HEK293 (cell line): ENCODE measurements around the gene METTL25.

ENCODE experiments used
- CTCF ChIA-PET: fragments of 350-600 bp; formaldehyde crosslinking; extraction: SDS; loops from one replicate; lab custom pipeline; 2021; ENCODE audit warnings: antibody characterized with exemption; lab: Yijun Ruan, JAX
- POLR2A ChIA-PET: fragments of 300-600 bp; formaldehyde crosslinking; extraction: SDS; loops from one replicate; lab custom pipeline; 2020; ENCODE audit warnings: antibody characterized with exemption, inconsistent platforms; lab: Yijun Ruan, JAX
- H3K27ac ChIP-seq: fragments of 200-500 bp; sonication (Bioruptor generic); 2 replicates; pipeline ENCODE4 v1.5.1; 2014; ENCODE audit warnings: low read depth, low read length, control low read depth, inconsistent platforms; ENCODE audit errors: extremely low read depth
- H3K36me3 ChIP-seq, 2 experiments: fragments of 200-500 bp in 1 of 2; sonication (Bioruptor generic) in 1 of 2; 1 replicate in 1 of 2; 2 replicates in 1 of 2; pipeline ENCODE4 v1.5.1; 2014 to 2017; ENCODE audit warnings: inconsistent platforms in 2 of 2, low read length in 2 of 2; ENCODE audit not compliant: control insufficient read depth in 2 of 2, insufficient read depth in 1 of 2
- H3K4me1 ChIP-seq: fragments of 200-500 bp; sonication (Bioruptor generic); 2 replicates; pipeline ENCODE4 v1.5.1; 2014; ENCODE audit warnings: mild to moderate bottlenecking, low read length, inconsistent platforms; ENCODE audit not compliant: control insufficient read depth, insufficient read depth
- H3K4me3 ChIP-seq: 2 replicates; pipeline ENCODE4 v1.5.1; 2011; ENCODE audit warnings: low read depth, mild to moderate bottlenecking, control low read depth, low read length, moderate library complexity
- H3K9me3 ChIP-seq: fragments of 200-500 bp; sonication (Bioruptor generic); 2 replicates; pipeline ENCODE4 v1.5.1; 2014; ENCODE audit warnings: low read depth, low read length, inconsistent platforms; ENCODE audit not compliant: control insufficient read depth, insufficient read depth
- BCL6B ChIP-seq: fragments of 450-650 bp; formaldehyde crosslinking; IDR thresholded peaks from 2 replicates; pipeline ENCODE4 v1.5.1; 2017; ENCODE audit warnings: missing biosample characterization, missing genetic modification characterization
- MYNN ChIP-seq: fragments of 450-650 bp; formaldehyde crosslinking; IDR thresholded peaks from 2 replicates; pipeline ENCODE4 v1.5.1; 2016; ENCODE audit warnings: missing biosample characterization, missing genetic modification characterization, borderline replicate concordance
- SCRT1 ChIP-seq: fragments of 450-650 bp; formaldehyde crosslinking; IDR thresholded peaks from 2 replicates; pipeline ENCODE4 v1.5.1; 2016; ENCODE audit warnings: missing biosample characterization, missing genetic modification characterization, borderline replicate concordance
- ZBTB26 ChIP-seq: fragments of 450-650 bp; formaldehyde crosslinking; optimal IDR thresholded peaks from 2 replicates; pipeline ENCODE3; 2016; ENCODE audit warnings: missing biosample characterization, mild to moderate bottlenecking, missing genetic modification characterization
- ZNF157 ChIP-seq: fragments of 450-650 bp; formaldehyde crosslinking; IDR thresholded peaks from 2 replicates; pipeline ENCODE4 v1.5.1; 2016; ENCODE audit warnings: missing biosample characterization, missing genetic modification characterization
- ZNF184 ChIP-seq: fragments of 450-650 bp; IDR thresholded peaks from 2 replicates; pipeline ENCODE4 v1.5.1; 2018; ENCODE audit warnings: missing biosample characterization, mild to moderate bottlenecking, missing genetic modification characterization
- ZNF221 ChIP-seq: fragments of 450-650 bp; formaldehyde crosslinking; IDR thresholded peaks from 2 replicates; pipeline ENCODE4 v1.5.1; 2017; ENCODE audit warnings: missing biosample characterization, missing genetic modification characterization, borderline replicate concordance
- ZNF302 ChIP-seq: fragments of 450-650 bp; formaldehyde crosslinking; IDR thresholded peaks from 2 replicates; pipeline ENCODE4 v1.5.1; 2016; ENCODE audit warnings: missing biosample characterization, missing genetic modification characterization, low read depth
- ZNF354C ChIP-seq: fragments of 450-650 bp; formaldehyde crosslinking; IDR thresholded peaks from 2 replicates; pipeline ENCODE4 v1.5.1; 2016; ENCODE audit warnings: missing biosample characterization, missing genetic modification characterization, low read depth, borderline replicate concordance
- ZNF362 ChIP-seq: fragments of 450-650 bp; formaldehyde crosslinking; IDR thresholded peaks from 2 replicates; pipeline ENCODE4 v1.5.1; 2016; ENCODE audit warnings: missing biosample characterization, missing genetic modification characterization
- ZNF366 ChIP-seq: fragments of 450-650 bp; formaldehyde crosslinking; conservative IDR thresholded peaks from 2 replicates; pipeline ENCODE4 v1.5.1; 2016; ENCODE audit warnings: missing biosample characterization, missing genetic modification characterization
- ZNF391 ChIP-seq: fragments of 450-650 bp; formaldehyde crosslinking; IDR thresholded peaks from 2 replicates; pipeline ENCODE4 v1.5.1; 2016; ENCODE audit warnings: low read depth, missing biosample characterization, missing genetic modification characterization, borderline replicate concordance
- ZNF423 ChIP-seq: fragments of 450-650 bp; formaldehyde crosslinking; IDR thresholded peaks from 2 replicates; pipeline ENCODE4 v1.5.1; 2016; ENCODE audit warnings: missing biosample characterization, missing genetic modification characterization
- ZNF513 ChIP-seq: fragments of 450-650 bp; IDR thresholded peaks from 2 replicates; pipeline ENCODE4 v1.5.1; 2018; ENCODE audit warnings: missing biosample characterization, missing genetic modification characterization
- ZNF518A ChIP-seq: fragments of 450-650 bp; formaldehyde crosslinking; conservative IDR thresholded peaks from 2 replicates; pipeline ENCODE4 v1.5.1; 2016; ENCODE audit warnings: low read depth, missing biosample characterization, missing genetic modification characterization
- ZNF529 ChIP-seq: fragments of 450-650 bp; formaldehyde crosslinking; IDR thresholded peaks from 2 replicates; pipeline ENCODE4 v1.5.1; 2017; ENCODE audit warnings: missing genetic modification characterization, missing biosample characterization; ENCODE audit not compliant: insufficient replicate concordance
- ZNF626 ChIP-seq: fragments of 450-650 bp; sonication (Bioruptor Pico); formaldehyde crosslinking; IDR thresholded peaks from 2 replicates; pipeline ENCODE4 v1.5.1; 2018; ENCODE audit warnings: missing biosample characterization, missing genetic modification characterization, inconsistent platforms
- ZNF629 ChIP-seq: fragments of 450-650 bp; formaldehyde crosslinking; IDR thresholded peaks from 2 replicates; pipeline ENCODE4 v1.5.1; 2017; ENCODE audit warnings: missing biosample characterization, missing genetic modification characterization
- ZNF677 ChIP-seq: fragments of 450-650 bp; IDR thresholded peaks from 2 replicates; pipeline ENCODE4 v1.5.0; 2018; ENCODE audit warnings: missing biosample characterization, mild to moderate bottlenecking, missing genetic modification characterization, moderate library complexity
- ZNF830 ChIP-seq: fragments of 450-650 bp; IDR thresholded peaks from 2 replicates; pipeline ENCODE4 v1.5.0; 2018; ENCODE audit warnings: missing biosample characterization, missing genetic modification characterization, low read depth, mild to moderate bottlenecking, moderate library complexity
- TF ChIP-seq, protein P1 (sequence below): fragments of 450-650 bp; formaldehyde crosslinking; IDR thresholded peaks from 2 replicates; pipeline ENCODE4 v1.5.1; 2016; ENCODE audit warnings: missing biosample characterization, missing genetic modification characterization
- TF ChIP-seq, protein P2 (sequence below): fragments of 450-650 bp; formaldehyde crosslinking; IDR thresholded peaks from 2 replicates; pipeline ENCODE4 v1.5.1; 2016; ENCODE audit warnings: missing biosample characterization, missing genetic modification characterization

Gene METTL25

DNA sequence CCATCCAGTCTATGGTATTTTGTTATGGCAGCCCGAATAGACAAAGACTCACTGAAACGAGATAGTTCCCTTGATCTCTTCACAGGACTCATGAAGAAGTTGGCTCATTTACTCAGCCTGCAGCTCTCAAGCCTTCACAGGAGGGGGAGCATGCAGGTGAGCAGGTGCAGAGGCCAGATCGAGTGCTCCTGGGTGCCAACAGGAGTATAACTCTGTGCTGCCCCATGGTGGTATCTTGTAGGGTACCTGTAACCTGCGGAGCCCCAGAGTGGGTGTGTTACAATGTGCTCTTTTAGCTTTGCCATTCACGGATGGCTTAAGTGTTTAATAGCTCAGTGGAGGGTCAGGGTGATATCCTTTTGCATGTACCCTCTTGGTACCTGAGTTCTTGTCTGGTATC lies 159.5 kb downstream of the METTL25 start (continued):
- TF ChIP-seq ZBTB26 (tag by site-specific recombination), result no peak
- TF ChIP-seq, protein P1, sequence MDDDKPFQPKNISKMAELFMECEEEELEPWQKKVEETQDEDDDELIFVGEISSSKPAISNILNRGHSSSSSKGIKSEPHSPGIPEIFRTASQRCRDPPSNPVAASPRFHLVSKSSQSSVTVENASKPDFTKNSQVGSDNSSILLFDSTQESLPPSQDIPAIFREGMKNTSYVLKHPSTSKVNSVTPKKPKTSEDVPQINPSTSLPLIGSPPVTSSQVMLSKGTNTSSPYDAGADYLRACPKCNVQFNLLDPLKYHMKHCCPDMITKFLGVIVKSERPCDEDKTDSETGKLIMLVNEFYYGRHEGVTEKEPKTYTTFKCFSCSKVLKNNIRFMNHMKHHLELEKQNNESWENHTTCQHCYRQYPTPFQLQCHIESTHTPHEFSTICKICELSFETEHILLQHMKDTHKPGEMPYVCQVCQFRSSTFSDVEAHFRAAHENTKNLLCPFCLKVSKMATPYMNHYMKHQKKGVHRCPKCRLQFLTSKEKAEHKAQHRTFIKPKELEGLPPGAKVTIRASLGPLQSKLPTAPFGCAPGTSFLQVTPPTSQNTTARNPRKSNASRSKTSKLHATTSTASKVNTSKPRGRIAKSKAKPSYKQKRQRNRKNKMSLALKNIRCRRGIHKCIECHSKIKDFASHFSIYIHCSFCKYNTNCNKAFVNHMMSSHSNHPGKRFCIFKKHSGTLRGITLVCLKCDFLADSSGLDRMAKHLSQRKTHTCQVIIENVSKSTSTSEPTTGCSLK (tag by site-specific recombination), result no peak
- TF ChIP-seq, all 188 proteins: peak for 0

- H3K27ac ChIP-seq, result no peak overlapping the region
- CTCF ChIA-PET, result interaction anchor here (0.6 to 0.9 kb wide), 3 partner anchors 19 to 816 kb away, joined by 3 read pairs; partner anchors contain the start of gene TMTC2
- no peaks in the 10 kb centered on the region for H3K4me1 ChIP-seq
- TF ChIP-seq ZNF157 (tag by site-specific recombination), result no peak
- no peak for TF ChIP-seq ZNF302
- TF ChIP-seq, protein P2, sequence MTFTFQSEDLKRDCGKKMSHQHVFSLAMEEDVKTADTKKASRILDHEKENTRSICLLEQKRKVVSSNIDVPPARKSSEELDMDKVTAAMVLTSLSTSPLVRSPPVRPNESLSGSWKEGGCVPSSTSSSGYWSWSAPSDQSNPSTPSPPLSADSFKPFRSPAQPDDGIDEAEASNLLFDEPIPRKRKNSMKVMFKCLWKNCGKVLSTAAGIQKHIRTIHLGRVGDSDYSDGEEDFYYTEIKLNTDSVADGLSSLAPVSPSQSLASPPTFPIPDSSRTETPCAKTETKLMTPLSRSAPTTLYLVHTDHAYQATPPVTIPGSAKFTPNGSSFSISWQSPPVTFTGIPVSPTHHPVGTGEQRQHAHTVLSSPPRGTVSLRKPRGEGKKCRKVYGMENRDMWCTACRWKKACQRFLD (tag by site-specific recombination), result no peak
- no peak for TF ChIP-seq ZNF677 (tag by site-specific recombination)
- TF ChIP-seq ZNF830 (tag by site-specific recombination), result no peak
- TF ChIP-seq BCL6B (tag by site-specific recombination), result no peak
- TF ChIP-seq SCRT1 (tag by site-specific recombination), result no peak
- no peak for TF ChIP-seq ZNF629 (tag by site-specific recombination)
- TF ChIP-seq MYNN, result no peak
- TF ChIP-seq ZNF366 (tag by site-specific recombination), result no peak
- TF ChIP-seq ZNF221 (tag by site-specific recombination), result no peak
- TF ChIP-seq ZNF184 (tag by site-specific recombination), result no peak
- no peak for TF ChIP-seq ZNF626 (tag by site-specific recombination)
- TF ChIP-seq ZNF354C (tag by site-specific recombination), result no peak
- TF ChIP-seq ZNF529 (tag by site-specific recombination), result no peak
- no peak for TF ChIP-seq ZNF362
- TF ChIP-seq ZNF391, result no peak
- TF ChIP-seq ZNF513, result no peak
- TF ChIP-seq ZNF423, result no peak
- TF ChIP-seq ZNF518A (tag by site-specific recombination), result no peak
- H3K36me3 ChIP-seq, result no peaks in the 10 kb centered on the region
- H3K4me3 ChIP-seq, result no peak overlapping the region
- H3K9me3 ChIP-seq, result no peaks in the 10 kb centered on the region
- POLR2A ChIA-PET, result no interaction called here
Measured at GRCh38 chr12:82519510-82519909, 161.2 kb downstream of the METTL25 start.
